Measurements from ENCODE around the gene ZKSCAN7.
"Not testable (repeated sequence)": the region's sequence is repeated elsewhere in the genome, so short reads cannot be mapped to it uniquely, and the experiment has no call there.

Gene ZKSCAN7

GRCh38 chr3:44554626-44555592 lies at the start of gene ZKSCAN7:
Gene ZKSCAN7, plus strand, starts transcription at chr3:44555193. Its CDS starts 1,855 bp downstream, at chr3:44557048.
- peak; percentile 18 for DNase-seq (ENCODE audit: low read depth)

GRCh38 chr3:44506556-44506955 lies 48.4 kb upstream of the ZKSCAN7 start:
- DNase-seq (ENCODE audit: low read depth) = no peak

DNA sequence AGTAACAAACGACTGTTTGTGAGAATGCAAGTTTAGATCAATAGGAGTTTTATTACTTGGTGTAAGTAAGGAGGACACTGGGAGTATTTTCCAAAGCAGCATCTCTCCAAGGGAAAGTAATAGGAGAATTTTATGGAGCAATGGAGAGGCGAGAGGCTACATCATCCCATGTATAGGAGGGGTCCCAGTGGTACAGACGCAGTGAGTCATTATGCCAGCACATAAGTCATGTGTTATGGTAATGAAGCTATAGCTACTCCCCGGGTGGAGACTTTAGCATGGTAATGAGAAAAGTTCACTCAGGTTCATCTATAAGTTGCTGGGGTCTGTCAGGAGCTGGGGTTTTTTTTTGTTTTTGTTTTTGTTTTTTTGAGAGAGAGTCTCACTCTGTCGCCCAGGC lies 48.0 kb upstream of the ZKSCAN7 start:
- DNase-seq (ENCODE audit: low read depth) = no peak

DNA sequence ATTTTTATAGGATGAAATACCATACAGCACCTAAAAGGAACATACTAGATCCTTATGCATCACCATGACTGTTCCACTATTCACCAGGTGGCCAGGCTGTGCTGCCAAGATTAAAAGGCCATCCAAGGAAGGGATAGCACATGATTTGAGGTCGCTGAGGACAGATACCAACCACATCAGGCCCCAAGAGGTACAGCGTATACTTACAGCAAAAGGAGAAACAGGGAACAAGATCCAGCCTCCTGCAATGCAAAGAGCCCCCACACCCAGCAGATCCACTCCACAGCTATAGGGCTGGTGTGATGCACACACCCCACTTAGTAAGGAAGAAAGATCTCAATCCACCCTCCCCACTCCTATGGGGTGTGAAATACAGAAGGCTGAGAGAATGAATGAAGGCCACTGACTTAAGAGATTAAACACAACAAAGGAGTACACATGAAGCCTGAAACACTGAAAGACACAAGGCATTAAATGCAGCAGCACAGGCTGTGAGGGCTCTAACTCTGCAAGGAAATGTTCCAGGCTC lies 45.5 kb upstream of the ZKSCAN7 start:
- DNase-seq (ENCODE audit: low read depth) = no peak

GRCh38 chr3:44510000-44510368 lies 45.0 kb upstream of the ZKSCAN7 start:
- no peak for DNase-seq (ENCODE audit: low read depth)

DNA sequence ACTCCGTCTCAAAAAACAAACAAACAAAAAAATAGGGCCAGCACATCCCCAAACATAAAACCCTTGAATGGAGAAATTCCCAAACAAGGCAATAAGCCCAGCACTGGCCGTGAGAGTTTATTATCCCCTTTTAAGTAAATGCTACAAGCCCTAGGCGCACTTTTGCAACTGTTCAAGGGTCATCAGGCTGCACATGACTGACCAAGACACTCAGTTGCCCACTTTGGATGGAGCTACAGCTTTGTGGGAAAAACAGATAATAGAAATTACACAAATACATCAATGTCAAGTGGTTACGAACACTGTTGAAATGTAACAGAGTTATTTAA lies 43.8 kb upstream of the ZKSCAN7 start:
- DNase-seq (ENCODE audit: low read depth) = no peak

DNA sequence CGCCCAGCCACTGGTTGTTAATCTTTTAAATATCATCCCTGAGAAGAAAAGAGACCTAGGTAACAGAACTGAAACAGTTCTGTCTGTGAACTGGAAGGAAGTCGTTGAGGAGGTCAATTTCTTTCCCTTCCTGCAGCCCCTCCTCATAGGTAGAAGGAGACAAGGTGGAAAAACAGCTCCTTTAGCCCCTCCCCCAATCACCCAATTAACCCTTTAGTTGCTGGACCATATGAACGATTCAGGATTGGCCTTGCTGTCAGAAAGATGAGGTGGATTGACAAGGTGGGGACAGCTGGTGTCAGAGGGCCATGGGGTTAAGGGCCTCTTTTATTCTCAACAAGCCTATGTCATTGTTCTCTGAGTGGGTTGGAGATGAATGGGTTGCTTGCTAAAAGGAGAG lies 41.5 kb upstream of the ZKSCAN7 start:
- DNase-seq (ENCODE audit: low read depth) = no peak

DNA sequence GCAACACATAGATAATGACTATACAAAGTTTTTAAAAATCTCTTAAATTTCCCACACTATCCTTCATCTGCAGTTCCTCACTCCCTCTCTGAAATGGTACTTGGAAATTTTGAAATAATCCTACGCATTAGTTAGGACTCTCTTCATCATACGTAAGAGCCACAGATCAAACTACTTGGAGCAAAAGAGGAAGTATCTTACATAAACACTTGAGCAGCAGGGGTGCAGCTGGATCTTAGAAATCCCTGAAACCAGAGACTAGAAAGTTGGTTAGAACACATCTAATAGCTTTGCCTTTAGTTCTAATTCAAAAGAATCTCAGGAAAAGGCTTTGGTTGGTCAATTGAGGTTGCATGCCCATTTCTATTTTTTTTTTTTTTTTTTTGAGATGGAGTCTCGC lies 38.8 kb upstream of the ZKSCAN7 start:
- DNase-seq (ENCODE audit: low read depth) = no peak

- DNase-seq (ENCODE audit: low read depth) = no peak
Observed at GRCh38 chr3:44518782-44519156, 36.2 kb upstream of the ZKSCAN7 start.

- DNase-seq (ENCODE audit: low read depth) = no peak
Observed at GRCh38 chr3:44521721-44522120, 33.3 kb upstream of the ZKSCAN7 start.

GRCh38 chr3:44522494-44522933 lies 32.5 kb upstream of the ZKSCAN7 start:
- DNase-seq (ENCODE audit: low read depth) = no peak

DNA sequence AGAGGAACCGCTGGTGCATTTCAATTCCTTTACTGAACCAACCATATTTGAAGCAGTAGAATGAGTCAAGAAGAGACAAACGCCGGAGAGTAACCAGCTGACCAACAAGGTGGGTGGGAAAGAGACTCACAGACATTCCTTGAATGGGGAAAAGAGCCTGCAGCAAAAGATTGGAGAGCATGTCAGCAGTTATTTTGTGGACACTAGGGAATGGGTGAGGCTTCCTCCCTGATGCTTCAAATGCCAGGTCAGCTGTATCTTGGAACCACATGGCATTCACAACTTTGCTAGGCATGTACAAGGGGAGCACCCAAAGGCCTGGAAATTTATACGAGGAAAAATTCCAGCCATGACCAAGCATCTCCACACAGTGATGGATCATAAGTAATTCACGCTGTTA lies 29.9 kb upstream of the ZKSCAN7 start:
- DNase-seq (ENCODE audit: low read depth) = no peak

DNA sequence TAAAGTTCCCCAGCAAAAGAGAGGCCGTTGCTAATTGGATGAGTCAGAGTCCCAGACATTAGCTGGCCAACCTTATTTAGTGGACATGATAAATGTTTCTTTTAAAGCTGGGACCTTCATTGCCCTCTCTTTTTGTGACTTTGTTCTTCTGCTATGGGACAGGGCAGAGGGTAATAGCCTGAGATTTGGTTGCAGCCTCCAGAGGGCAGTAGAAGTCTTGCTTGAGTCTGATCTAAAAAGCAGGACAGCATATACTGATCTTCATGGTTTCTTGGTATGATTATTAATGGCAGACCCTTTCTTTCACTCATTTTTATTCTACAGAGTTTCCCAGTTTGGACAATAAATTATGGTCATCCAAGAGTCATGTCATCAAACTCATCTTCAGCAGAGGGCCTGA lies 25.1 kb upstream of the ZKSCAN7 start:
- DNase-seq (ENCODE audit: low read depth) = no peak

DNA sequence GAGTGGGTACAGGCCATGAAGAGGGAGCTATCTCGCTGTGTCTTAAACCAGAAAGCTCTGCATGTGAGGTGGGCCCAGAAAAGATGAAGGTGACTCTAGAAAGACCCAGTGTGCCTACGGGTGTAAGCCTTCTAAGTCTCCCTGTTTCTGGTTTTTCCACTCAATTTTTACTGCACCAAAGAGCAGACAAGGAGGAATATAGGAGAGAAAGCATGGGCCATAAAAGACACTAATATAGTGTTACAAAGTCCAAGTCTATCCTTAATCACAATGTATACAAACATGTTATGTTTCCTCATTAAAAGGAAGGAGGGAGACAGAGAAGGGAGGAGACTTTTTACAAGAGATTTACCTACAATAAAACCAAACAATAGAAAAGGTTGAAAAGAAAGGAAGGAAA lies 24.1 kb upstream of the ZKSCAN7 start:
- no peak for DNase-seq (ENCODE audit: low read depth)

DNA sequence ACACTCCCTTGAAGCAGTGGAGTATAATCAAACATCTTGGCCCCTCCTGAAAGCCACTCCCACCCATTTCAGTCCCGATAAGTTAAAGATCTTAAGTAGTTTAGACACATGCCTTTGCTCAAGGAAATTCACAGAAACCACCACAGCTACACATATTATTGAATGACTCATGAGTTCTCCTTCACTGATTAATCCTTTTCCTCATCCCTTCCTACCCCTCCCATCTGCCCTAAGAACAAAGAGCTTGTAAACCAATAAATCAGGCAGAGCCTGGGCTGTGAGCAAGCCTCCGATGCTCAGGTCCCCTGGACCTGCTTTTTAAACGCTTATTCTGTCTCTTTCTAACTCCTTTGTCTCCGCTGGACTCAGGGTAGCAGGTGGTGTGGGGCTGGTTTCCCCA lies 20.3 kb upstream of the ZKSCAN7 start:
- DNase-seq (ENCODE audit: low read depth) = not testable (repeated sequence)

DNA sequence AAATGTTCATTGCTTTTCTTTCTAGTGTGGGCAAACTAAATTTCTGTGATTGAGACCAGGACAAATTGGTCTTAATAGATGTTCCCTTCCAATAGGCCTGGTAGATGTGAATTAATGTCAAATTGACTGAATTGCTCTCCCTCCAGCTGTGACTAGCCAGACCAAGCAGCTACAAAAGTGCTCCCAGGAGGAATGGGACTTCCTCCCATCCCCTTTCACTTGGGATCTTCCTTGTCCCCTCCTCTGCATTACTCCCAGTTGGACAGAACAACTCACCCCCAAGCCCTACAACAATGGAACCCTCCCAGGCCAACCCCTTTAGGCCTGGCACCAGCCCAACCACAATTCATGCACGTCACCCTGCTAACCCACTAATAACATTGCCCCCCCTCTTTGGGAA lies 19.6 kb upstream of the ZKSCAN7 start:
- DNase-seq (ENCODE audit: low read depth) = no peak

DNA sequence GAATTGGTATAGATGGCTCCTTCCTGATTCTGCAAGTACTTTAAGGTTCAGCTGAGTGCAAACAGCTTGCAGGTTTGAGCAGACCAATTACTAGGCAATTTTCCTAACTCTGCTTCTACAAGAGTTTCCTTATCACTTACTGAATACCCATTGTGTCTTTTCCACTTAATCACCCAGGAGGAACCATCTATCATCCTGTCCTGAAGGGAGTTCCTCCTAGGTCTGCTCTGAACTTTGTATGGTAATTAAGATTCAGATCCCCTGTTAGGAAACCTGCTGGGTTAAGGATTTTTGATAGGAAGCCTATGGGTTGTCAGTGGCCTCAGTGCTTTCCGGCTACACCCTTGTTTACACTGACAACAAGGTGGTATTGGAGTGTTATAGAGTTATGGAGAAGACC lies 10.2 kb upstream of the ZKSCAN7 start:
- not testable (repeated sequence) for DNase-seq (ENCODE audit: low read depth)

DNA sequence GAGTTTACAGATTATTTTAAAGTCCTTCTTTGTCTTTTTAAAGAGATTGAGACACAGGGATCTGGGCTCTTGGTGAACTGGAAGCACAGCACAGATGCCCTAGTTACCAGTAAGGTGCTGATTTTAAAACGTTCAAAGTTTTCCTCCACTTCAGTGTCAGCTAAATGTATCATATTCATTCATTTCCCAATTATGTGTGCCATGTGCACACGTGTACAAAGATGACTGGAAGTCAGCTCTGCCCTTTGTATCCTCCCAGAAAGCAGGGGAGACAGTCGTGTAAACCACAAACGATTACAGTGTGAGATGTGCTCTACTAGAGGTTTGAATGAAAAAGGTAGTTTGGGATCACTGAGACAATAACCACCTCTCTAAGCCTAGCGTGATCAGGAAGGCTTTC lies 730 bp downstream of the ZKSCAN7 start:
- no peak for DNase-seq (ENCODE audit: low read depth)

DNA sequence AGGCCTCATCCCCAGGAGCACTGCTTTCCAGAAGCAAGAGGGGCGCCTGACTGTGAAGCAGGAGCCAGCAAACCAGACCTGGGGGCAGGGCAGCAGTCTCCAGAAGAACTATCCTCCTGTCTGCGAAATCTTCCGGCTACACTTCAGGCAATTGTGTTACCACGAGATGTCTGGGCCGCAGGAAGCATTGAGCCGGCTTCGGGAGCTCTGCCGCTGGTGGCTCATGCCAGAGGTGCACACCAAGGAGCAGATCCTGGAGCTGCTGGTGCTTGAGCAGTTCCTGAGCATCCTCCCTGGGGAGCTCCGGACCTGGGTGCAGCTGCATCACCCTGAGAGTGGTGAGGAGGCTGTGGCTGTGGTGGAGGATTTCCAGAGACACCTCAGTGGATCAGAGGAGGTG lies 2.1 kb downstream of the ZKSCAN7 start:
- DNase-seq (ENCODE audit: low read depth) = no peak

DNA sequence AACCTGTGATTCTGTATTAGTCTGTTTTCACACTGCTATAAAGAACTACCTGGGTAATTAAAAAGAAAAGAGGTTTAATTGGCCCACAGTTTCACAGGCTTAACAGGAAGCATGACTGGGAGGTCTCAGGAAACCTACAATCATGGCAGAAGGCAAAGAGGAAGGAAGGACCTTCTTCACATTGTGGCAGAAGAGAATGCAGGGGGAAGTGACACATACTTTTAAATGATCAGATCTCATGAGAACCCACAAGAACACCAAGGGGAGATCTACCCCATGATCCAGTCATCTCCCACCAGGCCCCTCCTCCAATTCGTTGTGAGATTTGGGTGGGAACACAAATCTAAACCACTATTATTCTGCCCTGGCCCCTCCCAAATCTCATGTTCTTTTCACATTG lies 6.1 kb downstream of the ZKSCAN7 start:
- DNase-seq (ENCODE audit: low read depth) = no peak

- no peak for DNase-seq (ENCODE audit: low read depth)
Observed at GRCh38 chr3:44562147-44562546, 7.2 kb downstream of the ZKSCAN7 start.

DNA sequence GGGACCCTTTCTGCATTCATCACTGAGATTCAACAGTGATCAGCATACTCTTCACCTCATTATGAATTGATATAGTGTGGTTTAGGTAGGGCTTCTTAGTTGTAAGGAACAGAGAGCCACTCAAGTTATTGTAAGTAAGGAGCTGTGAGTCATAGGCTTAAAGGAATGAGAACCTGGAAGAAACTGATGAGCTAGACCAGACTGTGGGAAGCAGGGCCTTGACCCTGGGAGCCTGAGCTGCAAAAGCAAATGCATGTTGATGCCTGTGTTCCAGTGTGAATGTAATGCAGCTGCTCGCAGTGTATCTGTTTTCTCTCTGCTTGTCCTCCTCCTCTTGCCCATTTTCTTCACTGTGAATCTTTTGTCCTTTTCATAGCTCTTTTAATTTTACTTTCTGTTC lies 13.6 kb downstream of the ZKSCAN7 start:
- DNase-seq (ENCODE audit: low read depth) = no peak

DNA sequence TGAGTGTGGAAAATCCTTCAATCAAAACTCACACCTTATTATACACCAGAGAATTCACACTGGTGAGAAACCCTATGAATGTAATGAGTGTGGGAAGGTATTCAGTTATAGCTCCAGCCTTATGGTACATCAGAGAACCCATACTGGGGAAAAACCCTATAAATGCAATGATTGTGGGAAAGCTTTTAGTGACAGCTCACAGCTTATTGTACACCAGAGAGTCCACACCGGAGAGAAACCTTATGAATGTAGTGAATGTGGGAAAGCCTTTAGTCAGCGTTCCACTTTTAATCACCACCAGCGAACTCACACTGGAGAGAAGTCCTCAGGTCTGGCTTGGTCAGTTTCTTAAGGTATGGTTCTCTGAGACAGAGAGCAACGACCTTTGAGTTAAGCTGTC lies 16.0 kb downstream of the ZKSCAN7 start:
- DNase-seq (ENCODE audit: low read depth) = no peak

GRCh38 chr3:44576613-44577012 lies 21.6 kb downstream of the ZKSCAN7 start:
- DNase-seq (ENCODE audit: low read depth) = no peak
